Breast epithelium (tissue), 4 donors: ENCODE results near the gene PNPLA8. TPM values are rescaled to one million over a fixed set of nuclear protein-coding genes. Genes with fewer than 3 reads are reported as not detected.

Experiments
- DNase-seq, 2 donors: peaks; one replicate each; pipeline ENCODE4 v3.0.0-alpha.2; 2019; ENCODE audit warnings: low spot score in 2 of 2
- H3K27ac ChIP-seq, 2 donors: fragments of 200-600 bp; sonication (generic) in 1 of 2; one replicate each; pipeline ENCODE4 v1.5.1; 2016 to 2019; ENCODE audit warnings: mild to moderate bottlenecking in 1 of 2
- H3K27me3 ChIP-seq, 2 donors: fragments of 200-600 bp; sonication (generic) in 1 of 2; one replicate each; pipeline versions ENCODE4 v1.5.1 to v1.6.0; 2017 to 2019; ENCODE audit warnings: control low read depth in 1 of 2, mild to moderate bottlenecking in 1 of 2
- H3K36me3 ChIP-seq: fragments of 200-600 bp; one replicate; pipeline ENCODE4 v1.5.1; 2019
- H3K4me1 ChIP-seq, 2 donors: fragments of 200-600 bp; sonication (generic); one replicate each; pipeline ENCODE4 v1.5.1; 2016 to 2019; ENCODE audit warnings: control low read depth in 1 of 2
- H3K4me3 ChIP-seq, 3 donors: fragments of 200-600 bp; sonication (generic); 1 replicate in 2 of 3; 2 replicates in 1 of 3; pipeline ENCODE4 v1.5.1; 2016 to 2019; ENCODE audit warnings: mild to moderate bottlenecking in 3 of 3, moderate library complexity in 2 of 3
- H3K9me3 ChIP-seq, 2 donors: fragments of 200-600 bp; sonication (generic) in 1 of 2; one replicate each; pipeline ENCODE4 v1.5.1; 2016 to 2019; ENCODE audit warnings: control low read depth in 1 of 2
- POLR2A ChIP-seq: fragments of 450-650 bp; IDR thresholded peaks from one replicate; pipeline ENCODE4 v1.6.1; 2016; ENCODE audit warnings: antibody characterized with exemption, mild to moderate bottlenecking, moderate library complexity
- POLR2AphosphoS5 ChIP-seq, 3 donors: sonication (generic); formaldehyde crosslinking; IDR thresholded peaks; one replicate each; pipeline ENCODE4 v1.6.1; 2017; ENCODE audit warnings: antibody characterized with exemption in 3 of 3
- intact Hi-C: fragments of 100-400 bp; cut with DNase I; formaldehyde crosslinking; loops from one replicate; pipeline ENCODE4 v1.15.1; 2023; ENCODE audit warnings: low total_unique reads
- total RNA-seq, 3 donors: library from RNA; depleted of rRNA; stranded (reverse); fragments of >200 nt; gene quantifications; one replicate each; pipeline ENCODE4 v1.1.0, GENCODE V29; 2016
- TF ChIP-seq, protein P1 (sequence below), 3 donors: fragments of 450-650 bp; IDR thresholded peaks; one replicate each; pipeline ENCODE4 v1.5.1; 2016 to 2017; ENCODE audit warnings: antibody characterized with exemption in 3 of 3, mild to moderate bottlenecking in 3 of 3, moderate library complexity in 3 of 3

Gene PNPLA8
- total RNA-seq, 3 donors from 2014 or later = 36.1 to 48.6 (median 48.5) TPM

DNA sequence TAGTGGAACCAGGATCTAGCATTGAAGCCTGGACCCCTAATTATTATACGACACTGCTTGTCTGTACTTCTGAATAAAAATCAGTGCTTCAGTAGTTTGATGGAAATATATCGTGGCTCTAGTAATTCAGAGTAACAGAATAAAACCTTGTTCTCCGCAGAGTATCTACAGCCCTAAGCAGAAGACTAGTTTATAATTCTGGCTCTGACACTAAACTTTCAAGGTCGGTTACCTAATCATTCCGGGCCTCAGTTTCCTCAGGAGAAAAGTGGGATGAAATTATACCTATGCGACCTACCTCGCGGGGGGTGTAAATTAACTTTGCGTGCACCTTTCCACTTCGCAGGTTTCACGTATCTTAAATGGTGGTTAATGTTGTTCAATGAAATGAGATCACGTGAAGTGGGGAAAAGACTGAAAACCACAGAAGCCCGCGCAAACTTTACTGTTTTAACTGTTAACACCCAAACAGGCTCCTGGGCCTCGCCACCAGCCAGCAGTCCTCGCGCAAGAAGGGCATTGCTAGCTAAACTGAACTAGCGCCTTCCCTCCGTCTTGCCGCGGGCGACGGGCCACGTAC, 43.0 kb upstream of the PNPLA8 start:
- intact Hi-C loops = loop anchor here (5.0 kb wide), 1 partner anchor 42 kb away; the partner anchor contains the start of gene PNPLA8
- H3K4me3 ChIP-seq = peak overlapping the region; percentile 82 to 92 (median 82)

GRCh38 chr7:108565987-108566386, 40.1 kb upstream of the PNPLA8 start:
- no peaks in the 10 kb centered on the region for H3K9me3 ChIP-seq
- no peaks in the 10 kb centered on the region for H3K36me3 ChIP-seq
- intact Hi-C loops = loop anchor here (5.0 kb wide), 1 partner anchor 39 kb away; the partner anchor contains the start of gene PNPLA8
- TF ChIP-seq, protein P1, sequence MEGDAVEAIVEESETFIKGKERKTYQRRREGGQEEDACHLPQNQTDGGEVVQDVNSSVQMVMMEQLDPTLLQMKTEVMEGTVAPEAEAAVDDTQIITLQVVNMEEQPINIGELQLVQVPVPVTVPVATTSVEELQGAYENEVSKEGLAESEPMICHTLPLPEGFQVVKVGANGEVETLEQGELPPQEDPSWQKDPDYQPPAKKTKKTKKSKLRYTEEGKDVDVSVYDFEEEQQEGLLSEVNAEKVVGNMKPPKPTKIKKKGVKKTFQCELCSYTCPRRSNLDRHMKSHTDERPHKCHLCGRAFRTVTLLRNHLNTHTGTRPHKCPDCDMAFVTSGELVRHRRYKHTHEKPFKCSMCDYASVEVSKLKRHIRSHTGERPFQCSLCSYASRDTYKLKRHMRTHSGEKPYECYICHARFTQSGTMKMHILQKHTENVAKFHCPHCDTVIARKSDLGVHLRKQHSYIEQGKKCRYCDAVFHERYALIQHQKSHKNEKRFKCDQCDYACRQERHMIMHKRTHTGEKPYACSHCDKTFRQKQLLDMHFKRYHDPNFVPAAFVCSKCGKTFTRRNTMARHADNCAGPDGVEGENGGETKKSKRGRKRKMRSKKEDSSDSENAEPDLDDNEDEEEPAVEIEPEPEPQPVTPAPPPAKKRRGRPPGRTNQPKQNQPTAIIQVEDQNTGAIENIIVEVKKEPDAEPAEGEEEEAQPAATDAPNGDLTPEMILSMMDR (IDR thresholded peaks at IDR 0.05) = no peak
- TF ChIP-seq POLR2AphosphoS5 (IDR thresholded peaks at IDR 0.05) (no peak), POLR2A (no peak)
- no peak overlapping the region for H3K4me3 ChIP-seq
- no peaks in the 10 kb centered on the region for H3K27me3 ChIP-seq
- DNase-seq = no peak
- H3K27ac ChIP-seq = no peak overlapping the region
- H3K4me1 ChIP-seq = no peaks in the 10 kb centered on the region

More for the DNA sequence above, 43.0 kb upstream of the PNPLA8 start:
- TF ChIP-seq, protein P1 (IDR thresholded peaks at IDR 0.05) = no peak
- TF ChIP-seq POLR2A (no peak), POLR2AphosphoS5 (IDR thresholded peaks at IDR 0.05) (no peak)
- no peaks in the 10 kb centered on the region for H3K9me3 ChIP-seq
- H3K4me1 ChIP-seq = no peaks in the 10 kb centered on the region
- H3K27me3 ChIP-seq = no peaks in the 10 kb centered on the region
- H3K36me3 ChIP-seq = no peaks in the 10 kb centered on the region
- peak overlapping the region; percentile 98 to 99 for H3K27ac ChIP-seq
- no peak for DNase-seq

DNA sequence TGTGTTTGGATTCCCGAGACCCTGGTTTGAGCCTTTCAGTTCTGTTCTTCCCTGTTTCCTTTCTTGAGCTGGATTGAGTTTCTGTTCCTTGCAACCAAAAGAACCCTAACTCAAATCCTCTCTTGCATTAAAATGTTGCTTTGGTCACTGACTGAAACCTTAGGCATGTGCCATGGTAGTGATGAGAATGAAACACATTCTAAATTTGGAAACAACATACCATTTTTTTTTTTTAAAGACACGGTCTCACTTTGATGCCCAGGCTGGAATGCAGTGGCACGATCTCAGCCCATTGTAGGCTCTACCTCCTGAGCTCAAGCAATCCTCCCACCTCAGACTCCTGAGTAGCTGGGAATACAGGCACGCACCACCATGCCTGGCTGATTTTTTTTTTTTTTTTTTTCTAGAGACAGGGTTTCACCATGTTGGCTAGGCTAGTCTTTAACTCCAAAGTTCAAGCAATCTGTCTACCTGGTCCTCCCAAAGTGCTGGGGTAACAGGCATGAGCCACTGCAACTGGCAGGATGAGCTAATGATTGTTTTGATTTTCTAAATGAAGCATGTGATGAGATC, 35.2 kb upstream of the PNPLA8 start:
- no peak overlapping the region for H3K4me3 ChIP-seq
- TF ChIP-seq POLR2A (no peak), POLR2AphosphoS5 (IDR thresholded peaks at IDR 0.05) (no peak)
- TF ChIP-seq, protein P1 (IDR thresholded peaks at IDR 0.05) = no peak
- no peaks in the 10 kb centered on the region for H3K4me1 ChIP-seq
- no peak overlapping the region for H3K27ac ChIP-seq
- peaks cover 16 to 22% of the 10 kb centered on the region in 2 donors for H3K9me3 ChIP-seq
- DNase-seq = no peak
- H3K36me3 ChIP-seq = no peaks in the 10 kb centered on the region
- intact Hi-C loops = no loop called here
- H3K27me3 ChIP-seq = no peaks in the 10 kb centered on the region

GRCh38 chr7:108559253-108559652, 33.3 kb upstream of the PNPLA8 start:
- H3K36me3 ChIP-seq = no peaks in the 10 kb centered on the region
- no peak for TF ChIP-seq POLR2A
- TF ChIP-seq POLR2AphosphoS5 (IDR thresholded peaks at IDR 0.05) = no peak
- TF ChIP-seq, protein P1 (IDR thresholded peaks at IDR 0.05) = no peak
- no peaks in the 10 kb centered on the region for H3K4me1 ChIP-seq
- intact Hi-C loops = no loop called here
- no peak for DNase-seq
- no peak overlapping the region for H3K27ac ChIP-seq
- no peaks in the 10 kb centered on the region for H3K27me3 ChIP-seq
- peaks cover 16 to 23% of the 10 kb centered on the region in 2 donors for H3K9me3 ChIP-seq
- no peak overlapping the region for H3K4me3 ChIP-seq

DNA sequence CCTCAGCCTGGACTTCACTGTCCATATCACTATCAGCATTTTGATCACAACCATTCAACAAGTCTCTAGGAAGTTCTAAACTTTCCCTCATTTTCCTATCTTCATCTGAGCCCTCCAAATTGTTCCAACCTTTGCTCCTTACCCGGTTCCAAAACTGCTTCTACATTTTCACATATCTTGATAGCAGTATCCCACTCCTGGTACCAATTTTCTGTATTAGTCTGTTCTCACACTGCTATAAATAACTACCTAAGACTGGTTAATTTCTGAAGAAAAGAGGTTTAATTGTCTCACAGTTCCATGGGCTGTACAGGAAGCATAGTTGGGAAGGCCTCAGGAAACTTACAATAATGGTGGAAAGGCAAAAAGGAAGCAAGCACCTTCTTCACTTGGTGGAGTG, 31.7 kb upstream of the PNPLA8 start:
- intact Hi-C loops = no loop called here
- Histone ChIP-seq H3K27me3 (no peaks in the 10 kb centered on the region), H3K4me3 (no peak overlapping the region), H3K4me1 (no peaks in the 10 kb centered on the region), H3K27ac (no peak overlapping the region), H3K36me3 (no peaks in the 10 kb centered on the region), H3K9me3 (peaks cover 16 to 23% of the 10 kb centered on the region in 2 donors)
- no peak for DNase-seq
- TF ChIP-seq POLR2AphosphoS5 (IDR thresholded peaks at IDR 0.05) (no peak), POLR2A (no peak)
- TF ChIP-seq, protein P1 (IDR thresholded peaks at IDR 0.05) = no peak
